WTC11 (cell line): Measurements from ENCODE around the gene TMEM108. TPM values are rescaled to one million over a fixed set of nuclear protein-coding genes. Genes with fewer than 3 reads are reported as not detected.

Experiments used
- ATAC-seq: fragments of 200-7000 bp; cut with Tn5 transposase; 2 replicates; pipeline ENCODE4 v1.10.0; 2021; ENCODE audit warnings: mild to moderate bottlenecking, moderate library complexity
- Bru-seq: library from RNA; stranded (reverse); fragments of 400-500 nt; gene quantifications from one replicate; lab custom pipeline; 2021; lab: Mats Ljungman, UMichigan
- CTCF ChIA-PET: fragments of 300-600 bp; sonication (Branson Sonifier 250); formaldehyde crosslinking; loops from one replicate; lab custom pipeline; 2021; ENCODE audit warnings: antibody characterized with exemption; lab: Charles Lee
- POLR2A ChIA-PET: fragments of 350-600 bp; sonication (Branson Sonifier 250); formaldehyde crosslinking; loops from one replicate; lab custom pipeline; 2021; ENCODE audit warnings: antibody characterized with exemption; lab: Charles Lee
- DNase-seq: peaks from one replicate; pipeline ENCODE4 v3.0.0; 2021; ENCODE audit warnings: low spot score
- H3K27ac Mint-ChIP-seq: 2 replicates; pipeline ENCODE4 v1.8.0; 2021; ENCODE audit warnings: mixed read lengths
- H3K27me3 Mint-ChIP-seq: 2 replicates; pipeline ENCODE4 v1.8.0; 2021; ENCODE audit warnings: low read depth, mild to moderate bottlenecking, moderate library complexity, mixed read lengths
- H3K36me3 Mint-ChIP-seq: 2 replicates; pipeline ENCODE4 v1.8.0; 2021; ENCODE audit warnings: mixed read lengths
- H3K4me1 Mint-ChIP-seq: 2 replicates; pipeline ENCODE4 v1.8.0; 2022; ENCODE audit warnings: mixed read lengths
- H3K4me3 Mint-ChIP-seq: 2 replicates; pipeline ENCODE4 v1.8.0; 2021; ENCODE audit warnings: mild to moderate bottlenecking, moderate library complexity, mixed read lengths
- H3K9me3 Mint-ChIP-seq: 2 replicates; pipeline ENCODE4 v1.8.0; 2021; ENCODE audit warnings: mixed read lengths
- CBFB ChIP-seq: sonication (generic); formaldehyde crosslinking; IDR thresholded peaks from 2 replicates; pipeline ENCODE4 v1.8.1; 2022; ENCODE audit warnings: mild to moderate bottlenecking, low read depth, missing genetic modification reagents
- CREM ChIP-seq: sonication (generic); formaldehyde crosslinking; IDR thresholded peaks from 2 replicates; pipeline ENCODE4 v1.8.1; 2022; ENCODE audit warnings: mild to moderate bottlenecking, missing genetic modification reagents, moderate library complexity
- ETV6 ChIP-seq: sonication (generic); formaldehyde crosslinking; IDR thresholded peaks from 2 replicates; pipeline ENCODE4 v1.8.1; 2022; ENCODE audit warnings: mild to moderate bottlenecking, missing genetic modification reagents
- FOXP1 ChIP-seq: sonication (generic); formaldehyde crosslinking; IDR thresholded peaks from 2 replicates; pipeline ENCODE4 v1.8.0; 2022; ENCODE audit warnings: missing genetic modification reagents, mild to moderate bottlenecking, moderate library complexity, borderline replicate concordance
- HMGA2 ChIP-seq: fragments of 250-450 bp; sonication (Bioruptor Pico); IDR thresholded peaks from 2 replicates; pipeline ENCODE4 v1.4.0; 2021; ENCODE audit warnings: mild to moderate bottlenecking, moderate library complexity
- MXD4 ChIP-seq: fragments of 250-450 bp; sonication (Bioruptor Pico); IDR thresholded peaks from 2 replicates; pipeline ENCODE4 v1.8.0; 2021; ENCODE audit warnings: mild to moderate bottlenecking, moderate library complexity, borderline replicate concordance
- NR2C2 ChIP-seq: sonication (generic); formaldehyde crosslinking; IDR thresholded peaks from 2 replicates; pipeline ENCODE4 v1.8.0; 2022; ENCODE audit warnings: mild to moderate bottlenecking, missing genetic modification reagents
- NR3C1 ChIP-seq: sonication (generic); formaldehyde crosslinking; conservative IDR thresholded peaks from 2 replicates; pipeline ENCODE4 v1.8.1; 2023; ENCODE audit warnings: low read depth, mild to moderate bottlenecking, missing genetic modification reagents
- RORB ChIP-seq: fragments of 250-450 bp; sonication (Bioruptor Pico); IDR thresholded peaks from 2 replicates; pipeline ENCODE4 v1.9.0; 2021; ENCODE audit warnings: mild to moderate bottlenecking
- SOX15 ChIP-seq: fragments of 250-450 bp; sonication (Bioruptor Pico); IDR thresholded peaks from 2 replicates; pipeline ENCODE4 v1.9.0; 2021; ENCODE audit warnings: mild to moderate bottlenecking
- SP1 ChIP-seq: sonication (generic); formaldehyde crosslinking; conservative IDR thresholded peaks from 2 replicates; pipeline ENCODE4 v1.8.1; 2022; ENCODE audit warnings: missing genetic modification reagents
- TCF7 ChIP-seq: sonication (generic); formaldehyde crosslinking; IDR thresholded peaks from 2 replicates; pipeline ENCODE4 v1.8.0; 2022; ENCODE audit warnings: mild to moderate bottlenecking, low read depth, missing genetic modification reagents, moderate library complexity
- ZNF121 ChIP-seq: sonication (generic); formaldehyde crosslinking; IDR thresholded peaks from 2 replicates; pipeline ENCODE4 v1.8.0; 2023; ENCODE audit warnings: missing genetic modification reagents
- ZNF138 ChIP-seq: sonication (generic); formaldehyde crosslinking; conservative IDR thresholded peaks from 2 replicates; pipeline ENCODE4 v1.8.1; 2022; ENCODE audit warnings: mild to moderate bottlenecking, moderate library complexity, missing genetic modification reagents
- ZNF219 ChIP-seq: sonication (generic); formaldehyde crosslinking; IDR thresholded peaks from 2 replicates; pipeline ENCODE4 v1.8.0; 2023; ENCODE audit warnings: missing genetic modification reagents, mild to moderate bottlenecking, borderline replicate concordance
- ZNF232 ChIP-seq: sonication (generic); formaldehyde crosslinking; IDR thresholded peaks from 2 replicates; pipeline ENCODE4 v1.8.0; 2022; ENCODE audit warnings: mild to moderate bottlenecking, missing genetic modification reagents
- ZNF416 ChIP-seq: fragments of 250-450 bp; sonication (Bioruptor Pico); IDR thresholded peaks from 2 replicates; pipeline ENCODE4 v1.9.0; 2021; ENCODE audit warnings: mild to moderate bottlenecking, inconsistent platforms
- ZNF671 ChIP-seq: fragments of 250-450 bp; sonication (Bioruptor Pico); IDR thresholded peaks from 2 replicates; pipeline ENCODE4 v1.8.0; 2021; ENCODE audit warnings: mild to moderate bottlenecking
- long read RNA-seq, 3 experiments: library from RNA in 1 of 3; library from capped mRNA in 1 of 3; library from polyadenylated mRNA in 1 of 3; unstranded in 2 of 3; stranded (forward) in 1 of 3; transcript quantifications; one replicate each; pipeline ENCODE4 v2.0.0, GENCODE V29; 2021
- total RNA-seq: library from RNA; stranded (reverse); gene quantifications from 3 replicates; pipeline ENCODE4 v1.2.3, GENCODE V29; 2021
- TF ChIP-seq, protein P1 (sequence below): sonication (generic); formaldehyde crosslinking; IDR thresholded peaks from 2 replicates; pipeline ENCODE4 v1.8.1; 2022; ENCODE audit warnings: missing genetic modification reagents, borderline replicate concordance
- TF ChIP-seq, protein P2 (sequence below): fragments of 250-450 bp; sonication (Bioruptor Pico); IDR thresholded peaks from 2 replicates; pipeline ENCODE4 v1.9.0; 2021; ENCODE audit warnings: mild to moderate bottlenecking
- TF ChIP-seq, protein P3 (sequence below): sonication (generic); formaldehyde crosslinking; IDR thresholded peaks from 2 replicates; pipeline ENCODE4 v1.8.1; 2023; ENCODE audit warnings: mild to moderate bottlenecking, missing genetic modification reagents, moderate library complexity
- TF ChIP-seq, protein P4 (sequence below): fragments of 250-450 bp; sonication (Bioruptor Pico); IDR thresholded peaks from 2 replicates; pipeline ENCODE4 v2.1.2; 2022; ENCODE audit warnings: mild to moderate bottlenecking, moderate library complexity
- TF ChIP-seq, protein P5 (sequence below): sonication (generic); formaldehyde crosslinking; conservative IDR thresholded peaks from 2 replicates; pipeline ENCODE4 v1.8.1; 2023; ENCODE audit warnings: mild to moderate bottlenecking, low read depth, missing genetic modification reagents, moderate library complexity
- TF ChIP-seq, protein P6 (sequence below): sonication (generic); formaldehyde crosslinking; IDR thresholded peaks from 2 replicates; pipeline ENCODE4 v1.8.0; 2023; ENCODE audit warnings: missing genetic modification reagents, mild to moderate bottlenecking, borderline replicate concordance

TMEM108 gene
- 10.2 to 14.7 TPM (median 12.9 TPM) in 3 replicates for total RNA-seq
- Bru-seq, nascent RNA, result percentile 67 among the genes with signal in this experiment
- long read RNA-seq, experiment 1, transcript TMEM108-202 (6 exons, 2,165 nt), result minor isoform, 25 of 68 reads
- long read RNA-seq, experiment 1, transcript TMEM108-201 (6 exons, 3,744 nt), result major isoform, 29 of 68 reads
- long read RNA-seq, experiment 1, partial matches to known transcripts, result 1 of 68 reads
- long read RNA-seq, experiment 1, other reads (novel, unspliced or antisense), result 12 of 68 reads
- long read RNA-seq, experiment 2, transcript TMEM108-201 (6 exons, 3,744 nt), result major isoform, 5 of 12 reads
- long read RNA-seq, experiment 2, partial matches to known transcripts, result 1 of 12 reads
- long read RNA-seq, experiment 2, other reads (novel, unspliced or antisense), result 4 of 12 reads
- long read RNA-seq, experiment 3, transcript TMEM108-201 (6 exons, 3,744 nt), result major isoform, 5 of 12 reads
- long read RNA-seq, experiment 3, partial matches to known transcripts, result 1 of 12 reads
- long read RNA-seq, experiment 3, other reads (novel, unspliced or antisense), result 3 of 12 reads

DNA sequence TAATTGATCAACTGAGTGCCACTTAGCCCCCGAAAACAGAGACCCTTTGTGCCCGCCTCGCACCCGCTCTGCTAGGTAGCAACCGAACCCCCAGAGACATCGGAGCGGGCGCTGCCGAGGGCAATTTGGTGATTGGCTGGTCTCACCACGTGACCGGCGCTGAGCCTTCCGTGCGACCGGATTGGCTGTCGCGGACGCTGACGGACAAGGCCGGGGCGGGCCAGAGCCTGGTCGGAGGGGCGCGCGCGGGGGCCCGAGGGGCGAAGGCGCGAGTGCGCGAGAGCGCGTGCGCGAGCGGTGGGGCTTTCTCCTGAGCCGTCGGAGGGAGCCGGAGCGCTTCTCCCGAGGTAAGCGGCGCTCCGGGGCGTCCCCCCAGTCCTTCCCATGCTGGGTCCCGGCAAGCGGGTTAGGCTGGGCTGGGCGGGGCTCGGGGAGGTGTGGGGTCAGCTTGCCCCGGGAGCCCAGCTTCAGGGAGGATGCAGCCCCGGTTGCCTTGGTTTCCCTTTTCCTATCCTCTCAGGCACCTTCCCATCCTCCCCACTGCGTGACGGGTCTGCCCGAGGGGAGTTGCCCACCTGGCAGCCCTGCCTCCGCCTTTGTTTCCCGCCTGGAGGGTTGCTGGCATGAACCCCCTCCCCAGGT, at the start of gene TMEM108:
Gene TMEM108, plus strand, starts transcription at position 303 of the 642 bp plus-strand sequence.
- Mint-ChIP-seq H3K36me3 (no peaks in the 10 kb centered on the region), H3K9me3 (no peaks in the 10 kb centered on the region), H3K4me1 (peaks cover 52% of the 10 kb centered on the region), H3K27me3 (peaks cover 43% of the 10 kb centered on the region), H3K27ac (no peak within 1 kb of the TSS; the same call in 1 of the 2 replicates), H3K4me3 (peak within 1 kb of the TSS; percentile 74)
- ATAC-seq, result peak; percentile 86
- peak; percentile 97 for DNase-seq
- CTCF ChIA-PET, result interaction anchor here (2.3 kb wide), 2 partner anchors 307 to 312 kb away, joined by 9 to 11 read pairs; no protein-coding TSS in a partner anchor
- POLR2A ChIA-PET, result no interaction called here
- no peak for TF ChIP-seq ZNF121 (CRISPR knock-in tag)
- no peak for TF ChIP-seq NR2C2 (CRISPR knock-in tag)
- TF ChIP-seq ZNF671 (CRISPR knock-in tag), result no peak
- TF ChIP-seq NR3C1 (CRISPR knock-in tag), result no peak
- TF ChIP-seq FOXP1, result peak; percentile 88
- TF ChIP-seq SOX15, result no peak
- TF ChIP-seq, protein P1, sequence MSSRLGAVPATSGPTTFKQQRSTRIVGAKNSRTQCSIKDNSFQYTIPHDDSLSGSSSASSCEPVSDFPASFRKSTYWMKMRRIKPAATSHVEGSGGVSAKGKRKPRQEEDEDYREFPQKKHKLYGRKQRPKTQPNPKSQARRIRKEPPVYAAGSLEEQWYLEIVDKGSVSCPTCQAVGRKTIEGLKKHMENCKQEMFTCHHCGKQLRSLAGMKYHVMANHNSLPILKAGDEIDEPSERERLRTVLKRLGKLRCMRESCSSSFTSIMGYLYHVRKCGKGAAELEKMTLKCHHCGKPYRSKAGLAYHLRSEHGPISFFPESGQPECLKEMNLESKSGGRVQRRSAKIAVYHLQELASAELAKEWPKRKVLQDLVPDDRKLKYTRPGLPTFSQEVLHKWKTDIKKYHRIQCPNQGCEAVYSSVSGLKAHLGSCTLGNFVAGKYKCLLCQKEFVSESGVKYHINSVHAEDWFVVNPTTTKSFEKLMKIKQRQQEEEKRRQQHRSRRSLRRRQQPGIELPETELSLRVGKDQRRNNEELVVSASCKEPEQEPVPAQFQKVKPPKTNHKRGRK (CRISPR knock-in tag), result no peak
- no peak for TF ChIP-seq ZNF416 (CRISPR knock-in tag)
- TF ChIP-seq RORB (CRISPR knock-in tag), result no peak
- peak; percentile 75 for TF ChIP-seq SP1 (CRISPR knock-in tag)
- no peak for TF ChIP-seq ZNF219 (CRISPR knock-in tag)
- TF ChIP-seq CBFB (CRISPR knock-in tag), result no peak
- no peak for TF ChIP-seq ETV6 (CRISPR knock-in tag)
- TF ChIP-seq, protein P2, sequence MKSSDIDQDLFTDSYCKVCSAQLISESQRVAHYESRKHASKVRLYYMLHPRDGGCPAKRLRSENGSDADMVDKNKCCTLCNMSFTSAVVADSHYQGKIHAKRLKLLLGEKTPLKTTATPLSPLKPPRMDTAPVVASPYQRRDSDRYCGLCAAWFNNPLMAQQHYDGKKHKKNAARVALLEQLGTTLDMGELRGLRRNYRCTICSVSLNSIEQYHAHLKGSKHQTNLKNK (CRISPR knock-in tag), result no peak
- TF ChIP-seq, protein P3, sequence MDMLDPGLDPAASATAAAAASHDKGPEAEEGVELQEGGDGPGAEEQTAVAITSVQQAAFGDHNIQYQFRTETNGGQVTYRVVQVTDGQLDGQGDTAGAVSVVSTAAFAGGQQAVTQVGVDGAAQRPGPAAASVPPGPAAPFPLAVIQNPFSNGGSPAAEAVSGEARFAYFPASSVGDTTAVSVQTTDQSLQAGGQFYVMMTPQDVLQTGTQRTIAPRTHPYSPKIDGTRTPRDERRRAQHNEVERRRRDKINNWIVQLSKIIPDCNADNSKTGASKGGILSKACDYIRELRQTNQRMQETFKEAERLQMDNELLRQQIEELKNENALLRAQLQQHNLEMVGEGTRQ (CRISPR knock-in tag), result peak; percentile 98
- no peak for TF ChIP-seq TCF7
- TF ChIP-seq, protein P4, sequence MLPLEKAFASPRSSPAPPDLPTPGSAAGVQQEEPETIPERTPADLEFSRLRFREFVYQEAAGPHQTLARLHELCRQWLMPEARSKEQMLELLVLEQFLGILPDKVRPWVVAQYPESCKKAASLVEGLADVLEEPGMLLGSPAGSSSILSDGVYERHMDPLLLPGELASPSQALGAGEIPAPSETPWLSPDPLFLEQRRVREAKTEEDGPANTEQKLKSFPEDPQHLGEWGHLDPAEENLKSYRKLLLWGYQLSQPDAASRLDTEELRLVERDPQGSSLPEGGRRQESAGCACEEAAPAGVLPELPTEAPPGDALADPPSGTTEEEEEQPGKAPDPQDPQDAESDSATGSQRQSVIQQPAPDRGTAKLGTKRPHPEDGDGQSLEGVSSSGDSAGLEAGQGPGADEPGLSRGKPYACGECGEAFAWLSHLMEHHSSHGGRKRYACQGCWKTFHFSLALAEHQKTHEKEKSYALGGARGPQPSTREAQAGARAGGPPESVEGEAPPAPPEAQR (CRISPR knock-in tag), result no peak
- peak; percentile 81; the same call in 1 of the 2 replicates for TF ChIP-seq CREM
- no peak for TF ChIP-seq ZNF138 (CRISPR knock-in tag)
- TF ChIP-seq MXD4 (CRISPR knock-in tag), result no peak
- TF ChIP-seq, protein P5, sequence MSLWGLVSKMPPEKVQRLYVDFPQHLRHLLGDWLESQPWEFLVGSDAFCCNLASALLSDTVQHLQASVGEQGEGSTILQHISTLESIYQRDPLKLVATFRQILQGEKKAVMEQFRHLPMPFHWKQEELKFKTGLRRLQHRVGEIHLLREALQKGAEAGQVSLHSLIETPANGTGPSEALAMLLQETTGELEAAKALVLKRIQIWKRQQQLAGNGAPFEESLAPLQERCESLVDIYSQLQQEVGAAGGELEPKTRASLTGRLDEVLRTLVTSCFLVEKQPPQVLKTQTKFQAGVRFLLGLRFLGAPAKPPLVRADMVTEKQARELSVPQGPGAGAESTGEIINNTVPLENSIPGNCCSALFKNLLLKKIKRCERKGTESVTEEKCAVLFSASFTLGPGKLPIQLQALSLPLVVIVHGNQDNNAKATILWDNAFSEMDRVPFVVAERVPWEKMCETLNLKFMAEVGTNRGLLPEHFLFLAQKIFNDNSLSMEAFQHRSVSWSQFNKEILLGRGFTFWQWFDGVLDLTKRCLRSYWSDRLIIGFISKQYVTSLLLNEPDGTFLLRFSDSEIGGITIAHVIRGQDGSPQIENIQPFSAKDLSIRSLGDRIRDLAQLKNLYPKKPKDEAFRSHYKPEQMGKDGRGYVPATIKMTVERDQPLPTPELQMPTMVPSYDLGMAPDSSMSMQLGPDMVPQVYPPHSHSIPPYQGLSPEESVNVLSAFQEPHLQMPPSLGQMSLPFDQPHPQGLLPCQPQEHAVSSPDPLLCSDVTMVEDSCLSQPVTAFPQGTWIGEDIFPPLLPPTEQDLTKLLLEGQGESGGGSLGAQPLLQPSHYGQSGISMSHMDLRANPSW (CRISPR knock-in tag), result no peak
- TF ChIP-seq, protein P6, sequence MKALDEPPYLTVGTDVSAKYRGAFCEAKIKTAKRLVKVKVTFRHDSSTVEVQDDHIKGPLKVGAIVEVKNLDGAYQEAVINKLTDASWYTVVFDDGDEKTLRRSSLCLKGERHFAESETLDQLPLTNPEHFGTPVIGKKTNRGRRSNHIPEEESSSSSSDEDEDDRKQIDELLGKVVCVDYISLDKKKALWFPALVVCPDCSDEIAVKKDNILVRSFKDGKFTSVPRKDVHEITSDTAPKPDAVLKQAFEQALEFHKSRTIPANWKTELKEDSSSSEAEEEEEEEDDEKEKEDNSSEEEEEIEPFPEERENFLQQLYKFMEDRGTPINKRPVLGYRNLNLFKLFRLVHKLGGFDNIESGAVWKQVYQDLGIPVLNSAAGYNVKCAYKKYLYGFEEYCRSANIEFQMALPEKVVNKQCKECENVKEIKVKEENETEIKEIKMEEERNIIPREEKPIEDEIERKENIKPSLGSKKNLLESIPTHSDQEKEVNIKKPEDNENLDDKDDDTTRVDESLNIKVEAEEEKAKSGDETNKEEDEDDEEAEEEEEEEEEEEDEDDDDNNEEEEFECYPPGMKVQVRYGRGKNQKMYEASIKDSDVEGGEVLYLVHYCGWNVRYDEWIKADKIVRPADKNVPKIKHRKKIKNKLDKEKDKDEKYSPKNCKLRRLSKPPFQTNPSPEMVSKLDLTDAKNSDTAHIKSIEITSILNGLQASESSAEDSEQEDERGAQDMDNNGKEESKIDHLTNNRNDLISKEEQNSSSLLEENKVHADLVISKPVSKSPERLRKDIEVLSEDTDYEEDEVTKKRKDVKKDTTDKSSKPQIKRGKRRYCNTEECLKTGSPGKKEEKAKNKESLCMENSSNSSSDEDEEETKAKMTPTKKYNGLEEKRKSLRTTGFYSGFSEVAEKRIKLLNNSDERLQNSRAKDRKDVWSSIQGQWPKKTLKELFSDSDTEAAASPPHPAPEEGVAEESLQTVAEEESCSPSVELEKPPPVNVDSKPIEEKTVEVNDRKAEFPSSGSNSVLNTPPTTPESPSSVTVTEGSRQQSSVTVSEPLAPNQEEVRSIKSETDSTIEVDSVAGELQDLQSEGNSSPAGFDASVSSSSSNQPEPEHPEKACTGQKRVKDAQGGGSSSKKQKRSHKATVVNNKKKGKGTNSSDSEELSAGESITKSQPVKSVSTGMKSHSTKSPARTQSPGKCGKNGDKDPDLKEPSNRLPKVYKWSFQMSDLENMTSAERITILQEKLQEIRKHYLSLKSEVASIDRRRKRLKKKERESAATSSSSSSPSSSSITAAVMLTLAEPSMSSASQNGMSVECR (CRISPR knock-in tag), result peak; percentile 77; the same call in 1 of the 2 replicates
- TF ChIP-seq HMGA2 (CRISPR knock-in tag), result no peak
- peak; percentile 70; the same call in 1 of the 2 replicates for TF ChIP-seq ZNF232
